ENCODE data around the gene KRTAP4-4.
"Not testable (repeated sequence)": the region's sequence is repeated elsewhere in the genome, so short reads cannot be mapped to it uniquely, and the experiment has no call there.

KRTAP4-4 gene

DNA sequence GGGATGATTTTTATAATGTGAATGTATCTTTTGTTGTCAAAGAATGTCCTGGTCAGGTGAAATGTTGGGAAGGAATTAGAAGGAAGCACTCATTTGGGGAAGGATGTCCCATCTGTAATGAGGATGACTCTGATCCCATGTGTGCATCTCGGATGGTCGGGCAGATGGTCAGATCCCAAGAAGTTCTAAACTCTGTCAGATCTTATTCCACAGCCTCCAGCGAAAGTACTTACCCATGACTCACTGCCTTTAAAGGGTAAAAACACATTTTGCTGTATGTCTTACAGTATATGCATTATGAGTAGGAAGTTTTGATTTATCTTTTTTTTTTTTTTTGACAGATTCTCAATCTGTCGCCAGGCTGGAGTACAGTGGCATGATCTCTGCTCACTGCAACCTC is 41.8 kb downstream of the KRTAP4-4 start:
- H3K4me3 ChIP-seq (ENCODE audit: insufficient read length, low read depth), result no peak overlapping the region
- no peak for DNase-seq (ENCODE audit: low read depth, low spot score)
- no peak overlapping the region for H3K9ac ChIP-seq (ENCODE audit: insufficient read length, low read depth)
- peaks cover 9% of the 10 kb centered on the region; the same call in 1 of the 2 replicates for H3K9me3 ChIP-seq (ENCODE audit: insufficient read depth, low read length)
- no peaks in the 10 kb centered on the region for H3K27me3 ChIP-seq (ENCODE audit: insufficient read depth, insufficient read length)
- no peaks in the 10 kb centered on the region for H3K36me3 ChIP-seq (ENCODE audit: insufficient read depth, insufficient read length, low read length)
- TF ChIP-seq ZNF274 (IDR thresholded peaks at IDR 0.05; ENCODE audit: low read depth, low read length) (no peak), YY1 (IDR thresholded peaks at IDR 0.05; ENCODE audit: insufficient read depth, insufficient read length) (no peak), SUZ12 (IDR thresholded peaks at IDR 0.05; ENCODE audit: extremely low read depth, insufficient read depth, insufficient read length) (no peak)
- H3K4me1 ChIP-seq (ENCODE audit: insufficient read depth, insufficient read length), result peaks cover 2% of the 10 kb centered on the region

DNA sequence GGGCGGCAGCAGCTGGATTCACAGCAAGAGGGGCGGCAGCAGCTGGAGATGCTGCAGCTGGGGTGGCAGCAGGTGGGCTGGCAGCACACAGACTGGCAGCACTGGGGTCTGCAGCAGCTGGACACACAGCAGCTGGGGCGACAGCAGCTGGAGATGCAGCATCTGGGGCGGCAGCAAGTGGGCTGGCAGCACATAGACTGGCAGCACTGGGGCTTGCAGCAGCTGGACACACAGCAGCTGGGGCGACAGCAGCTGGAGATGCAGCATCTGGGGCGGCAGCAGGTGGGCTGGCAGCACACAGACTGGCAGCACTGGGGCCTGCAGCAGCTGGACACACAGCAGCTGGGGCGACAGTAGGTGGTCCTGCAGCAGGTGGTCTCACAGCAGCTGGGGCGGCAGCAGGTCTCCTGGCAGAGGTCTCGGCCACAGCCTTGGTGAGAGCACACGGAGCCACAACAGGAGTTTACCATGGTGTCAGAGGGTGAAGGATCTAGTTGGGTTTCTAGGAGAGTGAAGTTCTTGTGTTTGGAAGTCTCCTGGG is 42.6 kb downstream of the KRTAP4-4 start, which contains the start of gene KRTAP4-11:
Gene KRTAP4-11 (minus strand): TSS at position 528 of the 541 bp plus-strand sequence. CDS start 58 bp downstream, at position 470.
- not testable (repeated sequence) for H3K4me3 ChIP-seq (ENCODE audit: insufficient read length, low read depth); H3K9ac ChIP-seq (ENCODE audit: insufficient read length, low read depth); DNase-seq (ENCODE audit: low read depth, low spot score); H3K27me3 ChIP-seq (ENCODE audit: insufficient read depth, insufficient read length); H3K4me1 ChIP-seq (ENCODE audit: insufficient read depth, insufficient read length); H3K36me3 ChIP-seq (ENCODE audit: insufficient read depth, insufficient read length, low read length)
- H3K9me3 ChIP-seq (ENCODE audit: insufficient read depth, low read length), result peaks cover 17% of the 10 kb centered on the region

DNA sequence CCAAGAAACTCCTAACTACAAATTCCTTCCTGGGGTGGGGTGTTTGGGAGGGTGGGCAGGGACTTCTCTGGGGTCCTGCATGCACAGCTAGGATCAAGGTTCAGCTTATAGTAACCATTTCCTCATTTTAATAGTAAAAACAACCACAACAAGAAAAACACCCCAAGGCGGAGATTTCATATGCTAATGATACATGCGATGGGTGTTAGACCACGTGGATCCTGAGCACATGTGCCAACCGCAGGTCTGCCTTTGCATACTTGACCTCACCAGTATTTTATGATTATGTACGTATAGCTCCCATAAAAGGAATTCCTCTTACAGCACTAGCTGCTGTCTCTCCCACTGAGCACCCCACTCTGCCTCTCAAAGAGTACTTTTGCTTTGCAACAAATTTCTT is 44.3 kb downstream of the KRTAP4-4 start:
- no peaks in the 10 kb centered on the region for H3K36me3 ChIP-seq (ENCODE audit: insufficient read depth, insufficient read length, low read length)
- H3K4me3 ChIP-seq (ENCODE audit: insufficient read length, low read depth), result no peak overlapping the region
- peaks cover 2% of the 10 kb centered on the region for H3K4me1 ChIP-seq (ENCODE audit: insufficient read depth, insufficient read length)
- no peak for DNase-seq (ENCODE audit: low read depth, low spot score)
- no peaks in the 10 kb centered on the region for H3K27me3 ChIP-seq (ENCODE audit: insufficient read depth, insufficient read length)
- TF ChIP-seq ZNF274 (IDR thresholded peaks at IDR 0.05; ENCODE audit: low read depth, low read length) (no peak), SUZ12 (IDR thresholded peaks at IDR 0.05; ENCODE audit: extremely low read depth, insufficient read depth, insufficient read length) (no peak), YY1 (IDR thresholded peaks at IDR 0.05; ENCODE audit: insufficient read depth, insufficient read length) (no peak)
- peaks cover 33% of the 10 kb centered on the region for H3K9me3 ChIP-seq (ENCODE audit: insufficient read depth, low read length)
- H3K9ac ChIP-seq (ENCODE audit: insufficient read length, low read depth), result no peak overlapping the region

DNA sequence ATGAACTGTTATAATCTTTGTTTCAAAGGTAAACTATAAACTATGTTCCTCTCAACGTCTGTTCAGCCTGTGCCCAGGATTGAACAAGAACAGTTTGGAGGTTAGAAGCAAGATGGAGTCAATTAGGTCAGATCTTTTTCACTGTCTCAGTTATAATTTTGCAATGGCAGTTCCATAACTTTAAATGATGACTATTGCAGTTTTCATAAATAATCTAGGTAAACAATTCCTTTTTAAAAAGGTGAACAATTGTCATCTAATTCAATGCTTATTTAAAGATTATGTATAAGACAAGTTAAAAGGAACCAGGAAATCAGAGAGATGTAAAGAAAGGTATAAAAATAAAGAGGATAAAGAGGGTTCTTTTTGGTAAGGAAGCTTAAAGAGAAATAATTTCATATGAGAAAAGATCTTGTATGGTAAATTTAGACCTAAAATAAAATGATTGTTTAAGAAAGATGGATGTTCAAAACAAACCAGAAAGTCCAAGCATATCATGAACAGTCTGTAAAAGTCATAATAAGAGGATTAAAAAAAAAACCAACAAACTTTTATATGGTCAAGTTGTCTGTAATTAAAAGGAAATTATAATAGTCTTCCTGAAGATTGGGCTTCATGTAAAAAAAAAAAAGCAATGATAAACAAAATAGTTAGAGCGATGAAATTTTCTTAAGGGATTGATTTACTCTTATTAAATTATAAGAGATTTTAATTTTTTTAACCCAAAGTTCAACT is 49.2 kb downstream of the KRTAP4-4 start:
- Histone ChIP-seq H3K27me3 (ENCODE audit: insufficient read depth, insufficient read length) (no peaks in the 10 kb centered on the region), H3K9me3 (ENCODE audit: insufficient read depth, low read length) (peaks cover 44% of the 10 kb centered on the region), H3K36me3 (ENCODE audit: insufficient read depth, insufficient read length, low read length) (no peaks in the 10 kb centered on the region), H3K4me1 (ENCODE audit: insufficient read depth, insufficient read length) (peaks cover 2% of the 10 kb centered on the region), H3K9ac (ENCODE audit: insufficient read length, low read depth) (no peak overlapping the region), H3K4me3 (ENCODE audit: insufficient read length, low read depth) (no peak overlapping the region)
- TF ChIP-seq ZNF274 (IDR thresholded peaks at IDR 0.05; ENCODE audit: low read depth, low read length) (no peak), YY1 (IDR thresholded peaks at IDR 0.05; ENCODE audit: insufficient read depth, insufficient read length) (no peak), SUZ12 (IDR thresholded peaks at IDR 0.05; ENCODE audit: extremely low read depth, insufficient read depth, insufficient read length) (no peak)
- DNase-seq (ENCODE audit: low read depth, low spot score), result no peak

Measured in NT2/D1 (cell line).